Panc1 (cell line): ENCODE data around the gene LSM4. TPM values are rescaled to one million over a fixed set of nuclear protein-coding genes. Genes with fewer than 3 reads are reported as not detected.

Experiments used
- ATAC-seq: fragments of 200-7000 bp; cut with Tn5 transposase; 2 replicates; pipeline ENCODE4 v1.9.1; 2020; ENCODE audit warnings: mild to moderate bottlenecking, moderate library complexity
- BruUV-seq: library from RNA; stranded (reverse); fragments of 400-500 nt; replicated peaks from 2 replicates; lab custom pipeline; 2021; lab: Mats Ljungman, UMichigan
- CTCF ChIA-PET: fragments of 300-600 bp; sonication (Branson Sonifier 250); formaldehyde crosslinking; loops from one replicate; lab custom pipeline; 2022; ENCODE audit warnings: antibody characterized with exemption; lab: Charles Lee
- POLR2A ChIA-PET: fragments of 300-600 bp; sonication (Branson Sonifier 250); formaldehyde crosslinking; loops from one replicate; lab custom pipeline; 2022; ENCODE audit warnings: antibody characterized with exemption; lab: Charles Lee
- DNase-seq: peaks from one replicate; pipeline ENCODE4 v3.0.0-alpha.2; 2010; ENCODE audit warnings: low read depth, low spot score
- H3K27ac ChIP-seq: 2 replicates; pipeline ENCODE4 v1.5.1; 2011; ENCODE audit warnings: mild to moderate bottlenecking, low read length, inconsistent platforms
- H3K27me3 ChIP-seq: fragments of 200-500 bp; sonication (Bioruptor generic); 2 replicates; pipeline ENCODE4 v1.6.0; 2014; ENCODE audit warnings: low read length, inconsistent platforms; ENCODE audit not compliant: control insufficient read depth, insufficient read depth
- H3K36me3 ChIP-seq: fragments of 200-500 bp; sonication (Bioruptor generic); 2 replicates; pipeline ENCODE4 v1.5.1; 2014; ENCODE audit warnings: inconsistent platforms, mild to moderate bottlenecking, low read length, moderate library complexity; ENCODE audit not compliant: control insufficient read depth, insufficient read depth
- H3K4me1 ChIP-seq: 2 replicates; pipeline ENCODE4 v1.5.1; 2011; ENCODE audit warnings: inconsistent platforms, mild to moderate bottlenecking, low read length, moderate library complexity; ENCODE audit not compliant: control insufficient read depth, insufficient read depth
- H3K4me3 ChIP-seq, 2 experiments: 2 replicates each; pipeline ENCODE4 v1.5.1; 2011 to 2012; ENCODE audit warnings: low read depth in 2 of 2, low read length in 2 of 2, mild to moderate bottlenecking in 2 of 2, inconsistent platforms in 1 of 2, moderate library complexity in 1 of 2
- H3K9me3 ChIP-seq: fragments of 200-500 bp; sonication (Bioruptor generic); 2 replicates; pipeline ENCODE4 v1.5.1; 2014; ENCODE audit warnings: low read depth, mild to moderate bottlenecking, inconsistent platforms, low read length, moderate library complexity; ENCODE audit not compliant: control insufficient read depth, insufficient read depth
- POLR2AphosphoS5 ChIP-seq: IDR thresholded peaks from 2 replicates; pipeline ENCODE4 v1.6.1; 2012; ENCODE audit warnings: mild to moderate bottlenecking, low read depth, low read length, moderate library complexity
- SIN3A ChIP-seq: IDR thresholded peaks from 2 replicates; pipeline ENCODE4 v1.6.1; 2012; ENCODE audit warnings: low read depth, mild to moderate bottlenecking, low read length, moderate library complexity, borderline replicate concordance; ENCODE audit not compliant: insufficient read depth
- TCF7L2 ChIP-seq: IDR thresholded peaks from 2 replicates; pipeline ENCODE4 v1.6.1; 2011; ENCODE audit warnings: mild to moderate bottlenecking, low read depth, low read length, inconsistent platforms
- in situ Hi-C: cut with HindIII; loops from 2 replicates; pipeline ENCODE4 v1.10.0; 2016; ENCODE audit warnings: low sequenced_read_pairs, low pct_unique_long_range_greater_than_20kb
- intact Hi-C: fragments of 100-400 bp; cut with micrococcal nuclease; formaldehyde crosslinking; loops from one replicate; pipeline ENCODE4 v1.10.0; 2022; ENCODE audit not compliant: unreplicated experiment
- total RNA-seq: library from RNA; stranded (reverse); gene quantifications from one replicate; pipeline ENCODE4 v1.2.1, GENCODE V29; 2021; ENCODE audit not compliant: unreplicated experiment
- TF ChIP-seq, protein P1 (sequence below), 2 experiments: IDR thresholded peaks; 2 replicates each; pipeline ENCODE4 v1.6.1; 2011 to 2012; ENCODE audit warnings: low read depth in 2 of 2, control low read depth in 1 of 2, low read length in 1 of 2, mild to moderate bottlenecking in 1 of 2, moderate library complexity in 1 of 2; ENCODE audit not compliant: insufficient read depth in 1 of 2
- TF ChIP-seq, protein P2 (sequence below): fragments of 450-650 bp; IDR thresholded peaks from 2 replicates; pipeline ENCODE4 v1.5.1; 2017; ENCODE audit warnings: mild to moderate bottlenecking

The LSM4 gene
- total RNA-seq, 1 experiment from 2014 or later = 209 TPM

- Histone ChIP-seq H3K4me1 (peaks cover 43% of the 10 kb centered on the region), H3K27ac (peak overlapping the region; percentile 88), H3K9me3 (no peaks in the 10 kb centered on the region), H3K27me3 (no peaks in the 10 kb centered on the region), H3K36me3 (no peaks in the 10 kb centered on the region; the same call in 1 of the 2 replicates), H3K4me3 (peak overlapping the region; percentile 74 to 91)
- intact Hi-C loops (loop anchor here (2.0 kb wide), 1 partner anchor 42 kb away; no protein-coding TSS in a partner anchor), in situ Hi-C loops (no loop called here)
- ChIA-PET CTCF (interaction anchor here (1.1 to 1.4 kb wide), 2 partner anchors 44 to 50 kb away, joined by 9 to 11 read pairs; partner anchors contain the start of gene LSM4), POLR2A (interaction anchor here (0.5 to 1.2 kb wide), 4 partner anchors 10 to 84 kb away, joined by 3 to 9 read pairs (median 6); no protein-coding TSS in a partner anchor)
- TF ChIP-seq, protein P1, sequence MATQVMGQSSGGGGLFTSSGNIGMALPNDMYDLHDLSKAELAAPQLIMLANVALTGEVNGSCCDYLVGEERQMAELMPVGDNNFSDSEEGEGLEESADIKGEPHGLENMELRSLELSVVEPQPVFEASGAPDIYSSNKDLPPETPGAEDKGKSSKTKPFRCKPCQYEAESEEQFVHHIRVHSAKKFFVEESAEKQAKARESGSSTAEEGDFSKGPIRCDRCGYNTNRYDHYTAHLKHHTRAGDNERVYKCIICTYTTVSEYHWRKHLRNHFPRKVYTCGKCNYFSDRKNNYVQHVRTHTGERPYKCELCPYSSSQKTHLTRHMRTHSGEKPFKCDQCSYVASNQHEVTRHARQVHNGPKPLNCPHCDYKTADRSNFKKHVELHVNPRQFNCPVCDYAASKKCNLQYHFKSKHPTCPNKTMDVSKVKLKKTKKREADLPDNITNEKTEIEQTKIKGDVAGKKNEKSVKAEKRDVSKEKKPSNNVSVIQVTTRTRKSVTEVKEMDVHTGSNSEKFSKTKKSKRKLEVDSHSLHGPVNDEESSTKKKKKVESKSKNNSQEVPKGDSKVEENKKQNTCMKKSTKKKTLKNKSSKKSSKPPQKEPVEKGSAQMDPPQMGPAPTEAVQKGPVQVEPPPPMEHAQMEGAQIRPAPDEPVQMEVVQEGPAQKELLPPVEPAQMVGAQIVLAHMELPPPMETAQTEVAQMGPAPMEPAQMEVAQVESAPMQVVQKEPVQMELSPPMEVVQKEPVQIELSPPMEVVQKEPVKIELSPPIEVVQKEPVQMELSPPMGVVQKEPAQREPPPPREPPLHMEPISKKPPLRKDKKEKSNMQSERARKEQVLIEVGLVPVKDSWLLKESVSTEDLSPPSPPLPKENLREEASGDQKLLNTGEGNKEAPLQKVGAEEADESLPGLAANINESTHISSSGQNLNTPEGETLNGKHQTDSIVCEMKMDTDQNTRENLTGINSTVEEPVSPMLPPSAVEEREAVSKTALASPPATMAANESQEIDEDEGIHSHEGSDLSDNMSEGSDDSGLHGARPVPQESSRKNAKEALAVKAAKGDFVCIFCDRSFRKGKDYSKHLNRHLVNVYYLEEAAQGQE (IDR thresholded peaks at IDR 0.05; ENCODE audit: insufficient read depth in 1 of 2, low read depth in 2 of 2, low read length in 1 of 2) = no peak
- TF ChIP-seq TCF7L2 = no peak
- TF ChIP-seq, protein P2, sequence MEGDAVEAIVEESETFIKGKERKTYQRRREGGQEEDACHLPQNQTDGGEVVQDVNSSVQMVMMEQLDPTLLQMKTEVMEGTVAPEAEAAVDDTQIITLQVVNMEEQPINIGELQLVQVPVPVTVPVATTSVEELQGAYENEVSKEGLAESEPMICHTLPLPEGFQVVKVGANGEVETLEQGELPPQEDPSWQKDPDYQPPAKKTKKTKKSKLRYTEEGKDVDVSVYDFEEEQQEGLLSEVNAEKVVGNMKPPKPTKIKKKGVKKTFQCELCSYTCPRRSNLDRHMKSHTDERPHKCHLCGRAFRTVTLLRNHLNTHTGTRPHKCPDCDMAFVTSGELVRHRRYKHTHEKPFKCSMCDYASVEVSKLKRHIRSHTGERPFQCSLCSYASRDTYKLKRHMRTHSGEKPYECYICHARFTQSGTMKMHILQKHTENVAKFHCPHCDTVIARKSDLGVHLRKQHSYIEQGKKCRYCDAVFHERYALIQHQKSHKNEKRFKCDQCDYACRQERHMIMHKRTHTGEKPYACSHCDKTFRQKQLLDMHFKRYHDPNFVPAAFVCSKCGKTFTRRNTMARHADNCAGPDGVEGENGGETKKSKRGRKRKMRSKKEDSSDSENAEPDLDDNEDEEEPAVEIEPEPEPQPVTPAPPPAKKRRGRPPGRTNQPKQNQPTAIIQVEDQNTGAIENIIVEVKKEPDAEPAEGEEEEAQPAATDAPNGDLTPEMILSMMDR = peak; percentile 35; the same call in 1 of the 2 replicates
- 0 out of 2 replicates have a peak, but pooled peaks have one; percentile 19 for TF ChIP-seq POLR2AphosphoS5
- ATAC-seq (no peak), DNase-seq (no peak)
- BruUV-seq = no TSS peak
Observed at GRCh38 chr19:18278521-18279265, 44.2 kb downstream of the LSM4 start.

DNA sequence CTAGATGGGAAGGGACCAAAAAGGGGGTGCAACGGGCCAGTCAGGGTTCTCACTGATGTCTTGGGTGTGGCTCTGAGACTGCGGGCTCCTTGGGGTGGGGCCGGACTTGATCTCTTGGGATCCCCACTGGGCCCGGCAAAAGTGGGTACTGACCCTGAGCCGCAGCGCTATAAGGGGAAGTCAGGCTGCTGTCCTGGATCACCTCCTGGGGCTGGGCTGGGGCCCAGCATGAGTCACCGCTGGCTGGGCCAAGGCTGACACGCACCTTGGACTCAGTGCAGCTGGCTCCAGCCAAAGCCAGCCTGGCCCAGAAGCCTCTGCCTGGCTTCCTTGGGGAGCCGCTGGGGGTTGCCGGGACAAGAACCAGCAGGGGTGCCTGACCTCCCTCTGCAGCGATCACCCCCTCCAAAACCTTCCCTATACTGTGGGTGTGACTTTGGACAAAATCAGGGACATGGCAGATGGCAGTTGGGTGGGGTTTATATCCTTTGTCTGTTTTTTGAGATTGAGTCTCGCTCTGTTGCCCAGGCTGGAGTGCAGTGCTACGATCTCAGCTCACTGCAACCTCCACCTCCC is 48.0 kb downstream of the LSM4 start:
- Histone ChIP-seq H3K36me3 (no peaks in the 10 kb centered on the region; the same call in 1 of the 2 replicates), H3K4me1 (peaks cover 37% of the 10 kb centered on the region), H3K27me3 (no peaks in the 10 kb centered on the region), H3K27ac (peak overlapping the region; percentile 88), H3K4me3 (peak overlapping the region in 1 of 2 experiments; percentile 11; a peak in 1 of 4 replicates), H3K9me3 (no peaks in the 10 kb centered on the region)
- BruUV-seq = no TSS peak
- peak; percentile 88 for ATAC-seq
- intact Hi-C loops (no loop called here), in situ Hi-C loops (no loop called here)
- CTCF ChIA-PET = interaction anchor here (1.2 kb wide), 1 partner anchor 54 kb away, joined by 4 read pairs; no protein-coding TSS in a partner anchor
- POLR2A ChIA-PET = interaction anchor here (0.6 to 0.9 kb wide), 4 partner anchors 29 to 280 kb away, joined by 3 to 9 read pairs (median 3); no protein-coding TSS in a partner anchor
- DNase-seq = no peak
- peak; percentile 66; the same call in 1 of the 2 replicates for TF ChIP-seq POLR2AphosphoS5
- TF ChIP-seq, protein P2 = no peak
- TF ChIP-seq TCF7L2 = no peak
- TF ChIP-seq SIN3A = no peak
